ENCODE data around the gene CDC42EP2. TPM values are rescaled to one million over a fixed set of nuclear protein-coding genes. Genes with fewer than 3 reads are reported as not detected.
"Not testable (repeated sequence)": the region's sequence is repeated elsewhere in the genome, so short reads cannot be mapped to it uniquely, and the experiment has no call there.

The CDC42EP2 gene
- total RNA-seq, 1 donor from 2014 or later, result 11.3 TPM

- Histone ChIP-seq H3K9me3 (replicated peaks) (no peaks in the 10 kb centered on the region), H3K4me3 (no peak overlapping the region), H3K27ac (replicated peaks) (peak overlapping the region; percentile 1), H3K36me3 (no peaks in the 10 kb centered on the region), H3K4me1 (peaks cover 28% of the 10 kb centered on the region), H3K27me3 (ENCODE audit: low read depth) (no peaks in the 10 kb centered on the region)
- peak; percentile 72 for DNase-seq
- peak; percentile 84 for TF ChIP-seq CTCF (IDR thresholded peaks at IDR 0.05; ENCODE audit: borderline replicate concordance)
- intact Hi-C loops (cut with micrococcal nuclease), result loop anchor here (5.0 kb wide), 1 partner anchor 53 kb away; no protein-coding TSS in a partner anchor
Measured at GRCh38 chr11:65329944-65330403, 15.3 kb downstream of the CDC42EP2 start.

- H3K36me3 ChIP-seq, result no peaks in the 10 kb centered on the region
- H3K4me3 ChIP-seq, result no peak overlapping the region
- H3K27me3 ChIP-seq (ENCODE audit: low read depth), result no peaks in the 10 kb centered on the region
- H3K9me3 ChIP-seq (replicated peaks), result no peaks in the 10 kb centered on the region
- intact Hi-C loops (cut with micrococcal nuclease), result no loop called here
- no peak overlapping the region for H3K27ac ChIP-seq (replicated peaks)
- peaks cover 34% of the 10 kb centered on the region for H3K4me1 ChIP-seq
- TF ChIP-seq CTCF (IDR thresholded peaks at IDR 0.05; ENCODE audit: borderline replicate concordance), result no peak
- DNase-seq, result no peak
Measured at GRCh38 chr11:65330544-65330943, 15.9 kb downstream of the CDC42EP2 start.

- DNase-seq; intact Hi-C loops (cut with micrococcal nuclease): not testable (repeated sequence)
- peaks cover 50% of the 10 kb centered on the region for H3K4me1 ChIP-seq
Measured at GRCh38 chr11:65332591-65332990, 17.9 kb downstream of the CDC42EP2 start.

GRCh38 chr11:65334696-65335295, 20.1 kb downstream of the CDC42EP2 start:
- Histone ChIP-seq H3K36me3 (peaks cover 15% of the 10 kb centered on the region), H3K4me1 (peaks cover 65% of the 10 kb centered on the region), H3K4me3 (peak overlapping the region; percentile 93), H3K9me3 (replicated peaks) (no peaks in the 10 kb centered on the region), H3K27ac (replicated peaks) (peak overlapping the region; percentile 94), H3K27me3 (ENCODE audit: low read depth) (no peaks in the 10 kb centered on the region)
- DNase-seq, result no peak
- no peak for TF ChIP-seq CTCF (IDR thresholded peaks at IDR 0.05; ENCODE audit: borderline replicate concordance)
- intact Hi-C loops (cut with micrococcal nuclease), result no loop called here

More at GRCh38 chr11:65332591-65332990, 17.9 kb downstream of the CDC42EP2 start:
- not testable (repeated sequence) for H3K9me3 ChIP-seq (replicated peaks); H3K4me3 ChIP-seq; H3K36me3 ChIP-seq; H3K27me3 ChIP-seq (ENCODE audit: low read depth); H3K27ac ChIP-seq (replicated peaks)

GRCh38 chr11:65338676-65339075, 24.0 kb downstream of the CDC42EP2 start:
- TF ChIP-seq CTCF (IDR thresholded peaks at IDR 0.05; ENCODE audit: borderline replicate concordance), result no peak
- H3K4me3 ChIP-seq, result no peak overlapping the region
- intact Hi-C loops (cut with micrococcal nuclease), result no loop called here
- H3K4me1 ChIP-seq, result peaks cover 90% of the 10 kb centered on the region
- H3K36me3 ChIP-seq, result peaks cover 52% of the 10 kb centered on the region
- no peak for DNase-seq
- H3K9me3 ChIP-seq (replicated peaks), result no peaks in the 10 kb centered on the region
- H3K27ac ChIP-seq (replicated peaks), result no peak overlapping the region
- no peaks in the 10 kb centered on the region for H3K27me3 ChIP-seq (ENCODE audit: low read depth)

GRCh38 chr11:65340226-65340625, 25.6 kb downstream of the CDC42EP2 start:
- Histone ChIP-seq H3K4me1 (peaks cover 75% of the 10 kb centered on the region), H3K27ac (replicated peaks) (no peak overlapping the region), H3K27me3 (ENCODE audit: low read depth) (no peaks in the 10 kb centered on the region), H3K4me3 (no peak overlapping the region), H3K9me3 (replicated peaks) (no peaks in the 10 kb centered on the region), H3K36me3 (peaks cover 68% of the 10 kb centered on the region)
- intact Hi-C loops (cut with micrococcal nuclease), result no loop called here
- no peak for DNase-seq
- TF ChIP-seq CTCF (IDR thresholded peaks at IDR 0.05; ENCODE audit: borderline replicate concordance), result no peak

Measured in left ventricle myocardium inferior (tissue), 1 donor.